ENCODE data around the gene CELF5. TPM values are rescaled to one million over a fixed set of nuclear protein-coding genes. Genes with fewer than 3 reads are reported as not detected.

The CELF5 gene
- total and polyA plus RNA-seq, 10 of the 15 experiments (the other 5 are each of a cell fraction or from before 2014, with no cell fraction given), result 0.01 to 0.04 TPM; not detected in 8

GRCh38 chr19:3251229-3251628 is 26.8 kb downstream of the CELF5 start:
- intact Hi-C loops (cut with micrococcal nuclease; ENCODE audit: unreplicated experiment), result no loop called here
- H3K27ac ChIP-seq (ENCODE audit: control insufficient read depth, insufficient read depth), result no peak overlapping the region
- ChIA-PET RAD21 (ENCODE audit: unreplicated experiment) (interaction anchor here (0.7 kb wide), 1 partner anchor 1501 kb away, joined by 5 read pairs; no protein-coding TSS in a partner anchor), CTCF (interaction anchor here (1.4 to 1.8 kb wide), 2 partner anchors 11 to 215 kb away, joined by 3 to 4 read pairs; no protein-coding TSS in a partner anchor), POLR2A (no interaction called here), SMC1A (ENCODE audit: uncharacterized antibody, unreplicated experiment) (no interaction called here)
- WGBS (ENCODE audit: insufficient coverage, insufficient replicate concordance, low lambda C conversion rate, missing lambda C conversion rate), result 34% methylated on average over 8 of the region's 8 CpGs
- no TSS peak for BruUV-seq (replicated peaks)
- no peaks in the 10 kb centered on the region for H4K20me1 ChIP-seq (ENCODE audit: control insufficient read depth, insufficient read depth)
- no peak overlapping the region for H2AFZ ChIP-seq (ENCODE audit: control insufficient read depth, low read depth, low read length)
- no peak overlapping the region for H3K4me2 ChIP-seq (ENCODE audit: control insufficient read depth, insufficient read depth)
- no peak for FAIRE-seq
- no peaks in the 10 kb centered on the region for H3K79me2 ChIP-seq (ENCODE audit: control insufficient read depth, insufficient read depth, low read length)
- no peak overlapping the region for H3K9ac ChIP-seq (ENCODE audit: control insufficient read depth, insufficient read depth, low read length)
- no peaks in the 10 kb centered on the region for H3K4me1 ChIP-seq (ENCODE audit: control insufficient read depth, insufficient read depth, low read length)
- no peaks in the 10 kb centered on the region for H3K36me3 ChIP-seq (ENCODE audit: control insufficient read depth in 2 of 2, insufficient read depth in 2 of 2, low read length in 1 of 2)
- TF ChIP-seq TCF3 (IDR thresholded peaks at IDR 0.05; ENCODE audit: borderline replicate concordance, insufficient read depth, low read depth, low read length) (no peak), SREBF2 (IDR thresholded peaks at IDR 0.05; ENCODE audit: low read length) (no peak), RFX5 (IDR thresholded peaks at IDR 0.05; ENCODE audit: low read depth, low read length) (no peak)
- no peak for DNase-seq (ENCODE audit: low read depth, low spot score)
- no peak overlapping the region for H3K4me3 ChIP-seq
- in situ Hi-C loops (cut with MboI), result no loop called here
- H3K27me3 ChIP-seq (replicated peaks in 1 of 2; ENCODE audit: control insufficient read depth in 2 of 2, insufficient read depth in 2 of 2, low read length in 1 of 2), result no peaks in the 10 kb centered on the region
- no peaks in the 10 kb centered on the region; the same call in 2 of the 3 replicates for H3K9me3 ChIP-seq (replicated peaks; ENCODE audit: control insufficient read depth, insufficient read depth, low read length)
- ATAC-seq, result no peak

DNA sequence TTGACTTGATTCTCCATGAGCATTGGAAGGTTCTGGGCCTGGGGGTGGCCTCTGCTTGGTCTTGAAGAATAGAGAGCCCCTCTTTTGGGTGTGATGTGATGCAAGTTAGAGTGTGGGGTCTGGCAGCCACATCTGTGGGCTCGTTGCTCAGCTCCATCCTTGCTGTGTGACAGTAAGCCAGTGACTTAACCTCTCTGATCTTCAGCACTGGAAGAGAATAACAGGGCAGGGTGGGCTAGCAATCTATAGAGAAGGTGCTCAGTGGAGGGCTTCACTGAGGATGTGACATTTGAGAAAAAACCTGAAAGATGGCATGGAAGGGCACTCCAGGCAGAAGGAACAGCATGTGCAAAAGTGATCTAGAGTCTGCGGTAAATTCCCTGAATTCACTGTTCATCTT is 28.2 kb downstream of the CELF5 start:
- Histone ChIP-seq H3K4me2 (ENCODE audit: control insufficient read depth, insufficient read depth) (no peak overlapping the region), H2AFZ (ENCODE audit: control insufficient read depth, low read depth, low read length) (no peak overlapping the region), H3K9ac (ENCODE audit: control insufficient read depth, insufficient read depth, low read length) (no peak overlapping the region), H3K4me1 (ENCODE audit: control insufficient read depth, insufficient read depth, low read length) (no peaks in the 10 kb centered on the region), H3K4me3 (no peak overlapping the region), H3K27ac (ENCODE audit: control insufficient read depth, insufficient read depth) (no peak overlapping the region), H3K79me2 (ENCODE audit: control insufficient read depth, insufficient read depth, low read length) (no peaks in the 10 kb centered on the region), H3K9me3 (replicated peaks; ENCODE audit: control insufficient read depth, insufficient read depth, low read length) (no peaks in the 10 kb centered on the region; the same call in 2 of the 3 replicates), H3K36me3 (ENCODE audit: control insufficient read depth in 2 of 2, insufficient read depth in 2 of 2, low read length in 1 of 2) (no peaks in the 10 kb centered on the region), H4K20me1 (ENCODE audit: control insufficient read depth, insufficient read depth) (no peaks in the 10 kb centered on the region), H3K27me3 (replicated peaks in 1 of 2; ENCODE audit: control insufficient read depth in 2 of 2, insufficient read depth in 2 of 2, low read length in 1 of 2) (no peaks in the 10 kb centered on the region)
- DNase-seq (ENCODE audit: low read depth, low spot score) (no peak), ATAC-seq (no peak), FAIRE-seq (no peak)
- RAD21 ChIA-PET (ENCODE audit: unreplicated experiment), result no interaction called here
- in situ Hi-C loops (cut with MboI), result no loop called here
- CTCF ChIA-PET, result interaction anchor here (0.8 kb wide), 1 partner anchor 172 kb away, joined by 3 read pairs; no protein-coding TSS in a partner anchor
- POLR2A ChIA-PET, result no interaction called here
- BruUV-seq (replicated peaks), result no TSS peak
- intact Hi-C loops (cut with micrococcal nuclease; ENCODE audit: unreplicated experiment), result no loop called here
- SMC1A ChIA-PET (ENCODE audit: uncharacterized antibody, unreplicated experiment), result interaction anchor here (0.8 kb wide), 1 partner anchor 303 kb away, joined by 3 read pairs; no protein-coding TSS in a partner anchor
- WGBS (ENCODE audit: insufficient coverage, insufficient replicate concordance, low lambda C conversion rate, missing lambda C conversion rate), result 47% methylated on average over 2 of the region's 2 CpGs
- TF ChIP-seq RELA (IDR thresholded peaks at IDR 0.05; ENCODE audit: borderline replicate concordance, partially characterized antibody) (no peak), BCL11A (IDR thresholded peaks at IDR 0.05; ENCODE audit: low read depth, low read length) (no peak), FOXM1 (IDR thresholded peaks at IDR 0.05; ENCODE audit: low read depth, low read length) (no peak), ATF7 (IDR thresholded peaks at IDR 0.05; ENCODE audit: low read depth) (no peak), PML (IDR thresholded peaks at IDR 0.05; ENCODE audit: low read length) (no peak), SMAD1 (IDR thresholded peaks at IDR 0.05; ENCODE audit: low read depth, partially characterized antibody) (no peak), SMARCA5 (IDR thresholded peaks at IDR 0.05) (no peak), NFIC (IDR thresholded peaks at IDR 0.05; ENCODE audit: low read depth, low read length) (no peak), ZZZ3 (IDR thresholded peaks at IDR 0.05; ENCODE audit: control insufficient read depth, insufficient read length, low read depth) (no peak), SIN3A (IDR thresholded peaks at IDR 0.05; ENCODE audit: low read depth, low read length) (no peak), SP1 (IDR thresholded peaks at IDR 0.05; ENCODE audit: low read depth, low read length) (no peak)
- TF ChIP-seq, protein P1, sequence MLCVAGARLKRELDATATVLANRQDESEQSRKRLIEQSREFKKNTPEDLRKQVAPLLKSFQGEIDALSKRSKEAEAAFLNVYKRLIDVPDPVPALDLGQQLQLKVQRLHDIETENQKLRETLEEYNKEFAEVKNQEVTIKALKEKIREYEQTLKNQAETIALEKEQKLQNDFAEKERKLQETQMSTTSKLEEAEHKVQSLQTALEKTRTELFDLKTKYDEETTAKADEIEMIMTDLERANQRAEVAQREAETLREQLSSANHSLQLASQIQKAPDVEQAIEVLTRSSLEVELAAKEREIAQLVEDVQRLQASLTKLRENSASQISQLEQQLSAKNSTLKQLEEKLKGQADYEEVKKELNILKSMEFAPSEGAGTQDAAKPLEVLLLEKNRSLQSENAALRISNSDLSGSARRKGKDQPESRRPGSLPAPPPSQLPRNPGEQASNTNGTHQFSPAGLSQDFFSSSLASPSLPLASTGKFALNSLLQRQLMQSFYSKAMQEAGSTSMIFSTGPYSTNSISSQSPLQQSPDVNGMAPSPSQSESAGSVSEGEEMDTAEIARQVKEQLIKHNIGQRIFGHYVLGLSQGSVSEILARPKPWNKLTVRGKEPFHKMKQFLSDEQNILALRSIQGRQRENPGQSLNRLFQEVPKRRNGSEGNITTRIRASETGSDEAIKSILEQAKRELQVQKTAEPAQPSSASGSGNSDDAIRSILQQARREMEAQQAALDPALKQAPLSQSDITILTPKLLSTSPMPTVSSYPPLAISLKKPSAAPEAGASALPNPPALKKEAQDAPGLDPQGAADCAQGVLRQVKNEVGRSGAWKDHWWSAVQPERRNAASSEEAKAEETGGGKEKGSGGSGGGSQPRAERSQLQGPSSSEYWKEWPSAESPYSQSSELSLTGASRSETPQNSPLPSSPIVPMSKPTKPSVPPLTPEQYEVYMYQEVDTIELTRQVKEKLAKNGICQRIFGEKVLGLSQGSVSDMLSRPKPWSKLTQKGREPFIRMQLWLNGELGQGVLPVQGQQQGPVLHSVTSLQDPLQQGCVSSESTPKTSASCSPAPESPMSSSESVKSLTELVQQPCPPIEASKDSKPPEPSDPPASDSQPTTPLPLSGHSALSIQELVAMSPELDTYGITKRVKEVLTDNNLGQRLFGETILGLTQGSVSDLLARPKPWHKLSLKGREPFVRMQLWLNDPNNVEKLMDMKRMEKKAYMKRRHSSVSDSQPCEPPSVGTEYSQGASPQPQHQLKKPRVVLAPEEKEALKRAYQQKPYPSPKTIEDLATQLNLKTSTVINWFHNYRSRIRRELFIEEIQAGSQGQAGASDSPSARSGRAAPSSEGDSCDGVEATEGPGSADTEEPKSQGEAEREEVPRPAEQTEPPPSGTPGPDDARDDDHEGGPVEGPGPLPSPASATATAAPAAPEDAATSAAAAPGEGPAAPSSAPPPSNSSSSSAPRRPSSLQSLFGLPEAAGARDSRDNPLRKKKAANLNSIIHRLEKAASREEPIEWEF (IDR thresholded peaks at IDR 0.05; ENCODE audit: insufficient replicate concordance, low read depth, low read length), result no peak
